ENCODE results near the gene CCDC187. TPM values are rescaled to one million over a fixed set of nuclear protein-coding genes. Genes with fewer than 3 reads are reported as not detected.
A peak's percentile ranks its signal among the peaks of the same experiment; 100 is the strongest.
"Not testable (repeated sequence)": the region's sequence is repeated elsewhere in the genome, so short reads cannot be mapped to it uniquely, and the experiment has no call there.

The CCDC187 gene
- total RNA-seq (0.56 and 1.3 TPM in 2 replicates), polyA plus RNA-seq (0.13 and 0.16 TPM in 2 replicates)

DNA sequence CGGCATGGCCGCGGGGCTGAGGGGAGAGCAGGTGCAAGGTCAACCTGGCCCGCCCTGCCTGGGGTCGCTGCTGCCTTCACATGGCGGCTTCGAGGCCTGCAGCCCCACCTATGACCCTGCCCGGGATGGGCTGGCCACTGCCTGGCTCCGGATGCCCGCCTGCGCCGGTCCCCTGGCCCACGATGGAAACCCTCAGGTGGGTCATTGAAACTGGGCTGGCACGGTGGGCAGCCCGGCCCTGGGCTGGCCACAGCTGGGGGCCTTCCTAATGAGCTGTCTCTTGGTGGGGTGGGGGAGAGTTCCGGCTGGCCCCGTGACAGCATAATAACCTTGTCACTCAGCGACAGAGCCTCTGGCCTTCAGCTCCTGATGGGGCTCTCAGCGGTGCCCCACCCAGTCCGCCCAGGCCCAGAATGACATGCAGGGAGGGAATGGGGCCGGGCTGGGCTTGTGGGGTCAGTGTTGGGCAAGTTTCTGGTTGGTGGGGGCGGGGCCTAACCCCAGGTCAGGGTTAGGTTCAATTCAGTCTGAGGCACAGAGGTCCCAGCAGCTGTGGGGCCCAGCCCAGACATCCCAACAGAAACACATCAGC lies at the start of gene CCDC187:
CCDC187 (minus strand) TSS at position 270 of the 592 bp plus-strand sequence; CDS start at position 6, 264 bp downstream.
- Histone ChIP-seq H3K27ac (no peak within 1 kb of the TSS), H3K4me1 (ENCODE audit: low read depth) (no peaks in the 10 kb centered on the region), H3K9me3 (ENCODE audit: low read depth) (no peaks in the 10 kb centered on the region), H3K4me3 (no peak within 1 kb of the TSS), H3K27me3 (no peaks in the 10 kb centered on the region), H3K36me3 (no peaks in the 10 kb centered on the region)
- TF ChIP-seq, protein P1, sequence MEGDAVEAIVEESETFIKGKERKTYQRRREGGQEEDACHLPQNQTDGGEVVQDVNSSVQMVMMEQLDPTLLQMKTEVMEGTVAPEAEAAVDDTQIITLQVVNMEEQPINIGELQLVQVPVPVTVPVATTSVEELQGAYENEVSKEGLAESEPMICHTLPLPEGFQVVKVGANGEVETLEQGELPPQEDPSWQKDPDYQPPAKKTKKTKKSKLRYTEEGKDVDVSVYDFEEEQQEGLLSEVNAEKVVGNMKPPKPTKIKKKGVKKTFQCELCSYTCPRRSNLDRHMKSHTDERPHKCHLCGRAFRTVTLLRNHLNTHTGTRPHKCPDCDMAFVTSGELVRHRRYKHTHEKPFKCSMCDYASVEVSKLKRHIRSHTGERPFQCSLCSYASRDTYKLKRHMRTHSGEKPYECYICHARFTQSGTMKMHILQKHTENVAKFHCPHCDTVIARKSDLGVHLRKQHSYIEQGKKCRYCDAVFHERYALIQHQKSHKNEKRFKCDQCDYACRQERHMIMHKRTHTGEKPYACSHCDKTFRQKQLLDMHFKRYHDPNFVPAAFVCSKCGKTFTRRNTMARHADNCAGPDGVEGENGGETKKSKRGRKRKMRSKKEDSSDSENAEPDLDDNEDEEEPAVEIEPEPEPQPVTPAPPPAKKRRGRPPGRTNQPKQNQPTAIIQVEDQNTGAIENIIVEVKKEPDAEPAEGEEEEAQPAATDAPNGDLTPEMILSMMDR (IDR thresholded peaks at IDR 0.05; ENCODE audit: low read depth, low read length): no peak
- no peak for DNase-seq (ENCODE audit: low read depth in 1 of 2, low spot score in 1 of 2)

- H3K4me3 ChIP-seq: no peak overlapping the region
- H3K36me3 ChIP-seq: peaks cover 11% of the 10 kb centered on the region
- DNase-seq (ENCODE audit: low read depth in 1 of 2, low spot score in 1 of 2): no peak
- H3K27ac ChIP-seq: peak overlapping the region; percentile 90
- no peaks in the 10 kb centered on the region for H3K9me3 ChIP-seq (ENCODE audit: low read depth)
- no peaks in the 10 kb centered on the region for H3K27me3 ChIP-seq
- H3K4me1 ChIP-seq (ENCODE audit: low read depth): peaks cover 15% of the 10 kb centered on the region
- TF ChIP-seq, protein P1 (IDR thresholded peaks at IDR 0.05; ENCODE audit: low read depth, low read length): no peak
These were observed 49.2 kb upstream of the CCDC187 start for GRCh38 chr9:136353088-136353487.

- TF ChIP-seq, protein P1 (IDR thresholded peaks at IDR 0.05; ENCODE audit: low read depth, low read length): no peak
- no peak for DNase-seq (ENCODE audit: low read depth in 1 of 2, low spot score in 1 of 2)
- Histone ChIP-seq H3K36me3 (peaks cover 10% of the 10 kb centered on the region), H3K4me1 (ENCODE audit: low read depth) (peaks cover 15% of the 10 kb centered on the region), H3K27ac (peak overlapping the region; percentile 90), H3K9me3 (ENCODE audit: low read depth) (no peaks in the 10 kb centered on the region), H3K27me3 (no peaks in the 10 kb centered on the region), H3K4me3 (no peak overlapping the region)
These were observed 48.8 kb upstream of the CCDC187 start for GRCh38 chr9:136352682-136353081.

DNA sequence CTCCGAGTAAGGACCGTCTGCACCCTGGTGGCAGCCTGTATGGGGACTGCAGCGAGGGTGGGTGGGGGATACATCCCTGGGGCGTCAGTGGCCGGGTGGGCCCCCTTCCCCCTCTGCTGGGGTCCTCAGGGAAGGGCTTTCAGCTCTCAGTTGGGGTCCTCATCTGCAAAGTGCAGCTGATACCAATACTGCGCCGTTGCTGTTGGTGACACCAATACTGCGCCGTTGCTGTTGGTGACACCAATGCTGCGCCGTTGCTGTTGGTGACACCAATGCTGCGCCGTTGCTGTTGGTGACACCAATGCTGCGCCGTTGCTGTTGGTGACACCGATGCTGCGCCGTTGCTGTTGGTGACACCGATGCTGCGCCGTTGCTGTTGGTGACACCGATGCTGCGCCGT lies 48.0 kb upstream of the CCDC187 start:
- H3K27ac ChIP-seq; H3K27me3 ChIP-seq; DNase-seq (ENCODE audit: low read depth in 1 of 2, low spot score in 1 of 2); H3K4me3 ChIP-seq; H3K9me3 ChIP-seq (ENCODE audit: low read depth); H3K36me3 ChIP-seq: not testable (repeated sequence)
- peaks cover 15% of the 10 kb centered on the region for H3K4me1 ChIP-seq (ENCODE audit: low read depth)

GRCh38 chr9:136351252-136351800 lies 47.4 kb upstream of the CCDC187 start:
- DNase-seq (ENCODE audit: low read depth in 1 of 2, low spot score in 1 of 2): no peak
- TF ChIP-seq, protein P1 (IDR thresholded peaks at IDR 0.05; ENCODE audit: low read depth, low read length): no peak
- Histone ChIP-seq H3K27me3 (no peaks in the 10 kb centered on the region), H3K36me3 (peaks cover 5% of the 10 kb centered on the region), H3K27ac (no peak overlapping the region), H3K4me1 (ENCODE audit: low read depth) (peaks cover 18% of the 10 kb centered on the region), H3K4me3 (no peak overlapping the region), H3K9me3 (ENCODE audit: low read depth) (no peaks in the 10 kb centered on the region)

- Histone ChIP-seq H3K9me3 (ENCODE audit: low read depth) (no peaks in the 10 kb centered on the region), H3K36me3 (no peaks in the 10 kb centered on the region), H3K27me3 (no peaks in the 10 kb centered on the region), H3K4me3 (no peak overlapping the region), H3K4me1 (ENCODE audit: low read depth) (peaks cover 20% of the 10 kb centered on the region), H3K27ac (no peak overlapping the region)
- no peak for DNase-seq (ENCODE audit: low read depth in 1 of 2, low spot score in 1 of 2)
- TF ChIP-seq, protein P1 (IDR thresholded peaks at IDR 0.05; ENCODE audit: low read depth, low read length): no peak
These were observed 45.7 kb upstream of the CCDC187 start for GRCh38 chr9:136349546-136349945.

Measured in cardiac muscle cell (in vitro differentiated cells and primary cell).